ENCODE results near the gene BMPER. TPM values are rescaled to one million over a fixed set of nuclear protein-coding genes. Genes with fewer than 3 reads are reported as not detected.

BMPER gene
- total RNA-seq, 6 donors from 2014 or later = 2.5 to 15.6 (median 9.4) TPM

- Histone ChIP-seq H3K36me3 (no peaks in the 10 kb centered on the region), H3K4me3 (peak overlapping the region in 1 of 4 donors; percentile 68), H3K27me3 (peaks cover 0 to 18% (median 10%) of the 10 kb centered on the region in 4 donors), H3K9me3 (no peaks in the 10 kb centered on the region), H3K4me1 (peaks cover 8 to 24% (median 22%) of the 10 kb centered on the region in 4 donors), H3K27ac (no peak overlapping the region)
- TF ChIP-seq POLR2A (IDR thresholded peaks at IDR 0.05) (no peak), POLR2AphosphoS5 (IDR thresholded peaks at IDR 0.05) (no peak), EP300 (IDR thresholded peaks at IDR 0.05) (no peak), CTCF (IDR thresholded peaks at IDR 0.05) (no peak)
- 82 to 85% methylated on average over 5 of the region's 5 CpGs for WGBS, 2 donors
- no peak for ATAC-seq (ENCODE audit: low FRiP score in 2 of 2)
- no peak for DNase-seq
Measured at GRCh38 chr7:33907625-33908024, 2.3 kb downstream of the BMPER start.

GRCh38 chr7:33909318-33909717 lies 4.0 kb downstream of the BMPER start:
- Histone ChIP-seq H3K4me1 (peaks cover 3 to 16% (median 14%) of the 10 kb centered on the region in 4 donors), H3K4me3 (no peak overlapping the region), H3K36me3 (no peaks in the 10 kb centered on the region), H3K27me3 (peaks cover 0 to 15% (median 8%) of the 10 kb centered on the region in 4 donors), H3K27ac (no peak overlapping the region), H3K9me3 (no peaks in the 10 kb centered on the region)
- 72 to 79% methylated on average over 5 of the region's 5 CpGs for WGBS, 2 donors
- ATAC-seq (ENCODE audit: low FRiP score in 2 of 2) (no peak), DNase-seq (no peak)
- no peak for TF ChIP-seq POLR2A (IDR thresholded peaks at IDR 0.05)

- Histone ChIP-seq H3K27ac (no peak overlapping the region), H3K4me1 (peaks cover 3 to 11% (median 10%) of the 10 kb centered on the region in 4 donors), H3K27me3 (peaks cover 0 to 11% (median 5%) of the 10 kb centered on the region in 4 donors), H3K4me3 (no peak overlapping the region), H3K36me3 (no peaks in the 10 kb centered on the region), H3K9me3 (no peaks in the 10 kb centered on the region)
- 78 to 79% methylated on average over 2 of the region's 2 CpGs for WGBS, 2 donors
- no peak for DNase-seq
- TF ChIP-seq POLR2AphosphoS5 (IDR thresholded peaks at IDR 0.05) = no peak
- TF ChIP-seq POLR2A (IDR thresholded peaks at IDR 0.05) = no peak
- TF ChIP-seq CTCF (IDR thresholded peaks at IDR 0.05) = no peak
- no peak for TF ChIP-seq EP300 (IDR thresholded peaks at IDR 0.05)
- no peak for ATAC-seq (ENCODE audit: low FRiP score in 2 of 2)
Measured at GRCh38 chr7:33909755-33910154, 4.4 kb downstream of the BMPER start.

GRCh38 chr7:33910756-33911155 lies 5.4 kb downstream of the BMPER start:
- TF ChIP-seq POLR2AphosphoS5 (IDR thresholded peaks at IDR 0.05) = no peak
- TF ChIP-seq POLR2A (IDR thresholded peaks at IDR 0.05) = no peak
- no peak for TF ChIP-seq CTCF (IDR thresholded peaks at IDR 0.05)
- TF ChIP-seq EP300 (IDR thresholded peaks at IDR 0.05) = no peak
- no peak for ATAC-seq (ENCODE audit: low FRiP score in 2 of 2)
- DNase-seq = no peak
- Histone ChIP-seq H3K9me3 (no peaks in the 10 kb centered on the region), H3K27me3 (peaks cover 0 to 4% (median under 1%) of the 10 kb centered on the region in 4 donors), H3K4me1 (peaks cover 0 to 3% (median under 1%) of the 10 kb centered on the region in 4 donors), H3K27ac (no peak overlapping the region), H3K4me3 (no peak overlapping the region), H3K36me3 (no peaks in the 10 kb centered on the region)
- WGBS, 2 donors = 54 to 65% methylated on average over 2 of the region's 2 CpGs

- no peaks in the 10 kb centered on the region for H3K36me3 ChIP-seq
- no peak overlapping the region for H3K4me3 ChIP-seq
- DNase-seq = no peak
- H3K27me3 ChIP-seq = no peaks in the 10 kb centered on the region
- H3K9me3 ChIP-seq = no peaks in the 10 kb centered on the region
- no peak for ATAC-seq (ENCODE audit: low FRiP score in 2 of 2)
- 82 to 89% methylated on average over 5 of the region's 5 CpGs for WGBS, 2 donors
- H3K27ac ChIP-seq = peak overlapping the region in 3 of 4 donors; percentile 9 to 30 (median 22)
- H3K4me1 ChIP-seq = peaks cover 0 to 3% (median 0%) of the 10 kb centered on the region in 4 donors
- TF ChIP-seq EP300 (IDR thresholded peaks at IDR 0.05) = peak in 1 of 4 donors; percentile 8
- peak in 1 of 2 donors; percentile 7 for TF ChIP-seq POLR2AphosphoS5 (IDR thresholded peaks at IDR 0.05)
- no peak for TF ChIP-seq CTCF (IDR thresholded peaks at IDR 0.05)
Measured at GRCh38 chr7:33916357-33917081, 11.2 kb downstream of the BMPER start.

All from upper lobe of left lung (tissue), 6 donors.